ENCODE results near the gene PLPPR4.
A peak's percentile ranks its signal among the peaks of the same experiment; 100 is the strongest.
"Not testable (repeated sequence)": the region's sequence is repeated elsewhere in the genome, so short reads cannot be mapped to it uniquely, and the experiment has no call there.

PLPPR4 gene

DNA sequence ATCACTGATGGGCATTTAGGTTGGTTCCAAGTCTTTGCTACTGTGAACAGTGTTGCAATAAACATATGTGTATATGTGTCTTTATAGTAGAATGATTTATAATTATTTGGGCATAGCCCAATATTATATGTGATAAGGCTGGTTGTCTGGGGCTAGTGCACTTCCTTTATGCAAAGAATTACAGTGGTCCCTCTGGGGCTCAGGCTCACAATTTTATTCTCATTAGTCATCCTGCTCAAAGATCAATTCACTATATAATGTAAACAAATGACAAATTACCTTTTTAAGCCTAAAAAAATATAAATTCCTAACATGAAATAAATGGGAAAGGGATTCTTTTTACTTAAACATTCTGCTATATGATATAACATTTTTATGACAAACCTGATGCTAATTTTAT, 5.0 kb downstream of the PLPPR4 start:
- no peak for DNase-seq (ENCODE audit: low spot score)

DNA sequence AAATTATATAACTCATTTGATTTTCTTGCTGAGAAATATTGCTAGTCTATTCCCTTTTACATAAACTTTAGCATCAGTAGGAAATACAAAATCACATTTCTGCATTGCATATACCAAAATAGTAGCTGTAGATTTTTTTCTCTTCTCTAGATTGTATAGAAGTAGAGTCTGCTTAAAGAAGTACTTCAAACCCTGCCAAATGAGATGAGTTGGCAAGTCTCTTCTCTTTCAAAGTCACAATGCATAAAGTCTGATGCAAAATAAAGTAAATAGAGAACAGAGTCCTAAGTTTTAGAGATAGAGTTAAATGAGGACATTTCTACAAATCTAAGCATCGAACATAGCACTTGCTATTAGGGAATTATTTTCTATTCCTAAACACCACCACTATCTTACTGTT, 6.4 kb downstream of the PLPPR4 start:
- DNase-seq (ENCODE audit: low spot score): no peak

DNA sequence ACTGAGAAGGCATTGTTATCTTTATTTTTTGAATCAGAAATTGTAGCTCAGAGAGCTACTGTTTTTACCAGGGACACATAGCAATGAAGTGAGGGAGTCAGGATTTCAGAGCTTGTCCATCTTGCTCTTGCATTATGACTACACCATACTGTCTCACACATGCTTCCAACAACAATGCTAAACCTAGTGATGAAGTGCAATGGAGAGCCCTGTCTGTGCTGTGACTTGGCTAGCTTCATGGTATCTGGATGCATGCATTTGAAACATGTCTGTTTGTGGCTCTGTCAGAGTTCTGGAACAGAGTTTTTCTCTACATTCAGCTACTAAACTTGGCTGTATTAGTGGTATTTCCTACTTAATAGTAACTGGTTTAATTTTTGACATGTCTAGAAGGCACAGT, 7.0 kb downstream of the PLPPR4 start:
- no peak for DNase-seq (ENCODE audit: low spot score)

GRCh38 chr1:99277066-99277465, 12.8 kb downstream of the PLPPR4 start:
- DNase-seq (ENCODE audit: low spot score): no peak

GRCh38 chr1:99279525-99279924, 15.2 kb downstream of the PLPPR4 start:
- DNase-seq (ENCODE audit: low spot score): no peak

GRCh38 chr1:99281105-99281504, 16.8 kb downstream of the PLPPR4 start:
- DNase-seq (ENCODE audit: low spot score): no peak

DNA sequence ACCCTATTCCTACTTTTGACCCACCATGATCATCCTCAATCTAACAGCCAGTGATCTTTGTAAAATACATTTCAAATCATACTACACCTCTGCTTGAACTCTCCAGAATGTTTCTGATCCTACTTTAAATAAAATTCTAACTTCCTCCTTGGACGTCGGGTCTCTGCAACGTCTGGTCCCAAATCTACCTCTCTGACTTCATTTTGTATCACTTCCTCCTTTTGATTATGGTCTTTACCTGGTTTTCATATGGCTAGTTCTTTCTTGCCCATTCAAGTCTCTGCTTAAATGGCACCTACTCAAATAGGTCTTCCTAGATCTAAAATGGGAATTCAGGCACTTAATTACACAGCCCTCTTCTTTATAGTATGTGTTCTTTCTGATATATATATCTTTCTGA, 18.2 kb downstream of the PLPPR4 start:
- no peak for DNase-seq (ENCODE audit: low spot score)

DNA sequence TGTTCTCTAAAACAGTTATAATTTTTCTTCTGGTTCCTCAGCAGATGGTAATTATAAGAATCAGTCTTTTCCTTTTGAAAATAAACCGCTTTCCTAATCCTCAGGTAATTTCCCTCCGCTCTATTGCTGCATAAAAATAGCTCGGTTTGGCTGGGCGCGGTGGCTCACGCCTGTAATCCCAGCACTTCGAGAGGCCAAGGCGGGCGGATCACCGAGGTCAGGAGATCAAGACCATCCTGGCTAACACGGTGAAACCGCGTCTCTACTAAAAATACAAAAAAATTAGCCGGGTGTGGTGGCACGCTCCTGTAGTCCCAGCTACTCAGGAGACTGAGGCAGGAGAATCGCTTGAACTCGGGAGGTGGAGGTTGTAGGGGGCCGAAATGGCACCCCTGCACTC, 19.2 kb downstream of the PLPPR4 start:
- not testable (repeated sequence) for DNase-seq (ENCODE audit: low spot score)

- no peak for DNase-seq (ENCODE audit: low spot score)
These were observed 28.6 kb downstream of the PLPPR4 start for GRCh38 chr1:99292886-99293285.

GRCh38 chr1:99297923-99298322, 33.6 kb downstream of the PLPPR4 start:
- peak; percentile 26 for DNase-seq (ENCODE audit: low spot score)

DNA sequence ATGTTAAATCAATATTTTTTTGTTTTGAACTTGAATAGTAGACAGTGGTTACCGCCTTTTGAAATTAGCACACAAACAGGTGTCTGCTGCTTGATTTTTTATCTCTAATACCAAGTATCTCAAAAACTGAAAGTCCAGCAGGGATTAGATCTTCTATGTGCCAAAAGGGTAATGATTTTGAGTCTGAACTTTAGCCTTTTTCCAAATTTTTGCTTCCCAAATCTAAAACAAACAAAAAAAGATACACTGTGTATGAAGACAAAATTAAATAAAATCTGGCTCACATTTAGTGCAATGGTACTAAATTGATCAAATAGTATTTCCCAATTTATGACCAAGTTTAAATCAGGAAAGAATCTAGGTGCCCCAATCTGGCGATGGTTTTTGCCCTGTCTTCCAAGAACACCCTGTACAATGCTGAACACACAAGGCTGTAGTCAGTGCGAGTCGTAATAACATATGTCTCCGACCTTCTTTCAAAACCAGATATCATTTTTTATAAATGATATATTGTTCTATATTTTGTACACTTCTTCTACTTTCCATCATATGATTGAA, 40.5 kb downstream of the PLPPR4 start:
- DNase-seq (ENCODE audit: low spot score): no peak

DNA sequence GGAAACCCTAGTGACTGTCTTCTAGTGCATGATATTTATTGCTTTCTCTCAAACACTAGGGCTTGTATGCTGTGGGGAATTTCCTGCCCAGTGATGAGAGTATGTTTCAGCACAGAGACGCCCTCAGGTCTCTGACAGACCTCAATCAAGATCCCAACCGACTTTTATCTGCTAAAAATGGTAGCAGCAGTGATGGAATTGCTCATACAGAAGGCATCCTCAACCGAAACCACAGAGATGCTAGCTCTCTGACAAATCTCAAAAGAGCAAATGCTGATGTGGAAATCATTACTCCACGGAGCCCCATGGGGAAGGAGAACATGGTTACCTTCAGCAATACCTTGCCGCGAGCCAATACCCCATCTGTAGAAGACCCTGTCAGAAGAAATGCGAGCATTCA, 41.3 kb downstream of the PLPPR4 start:
- DNase-seq (ENCODE audit: low spot score): no peak

DNA sequence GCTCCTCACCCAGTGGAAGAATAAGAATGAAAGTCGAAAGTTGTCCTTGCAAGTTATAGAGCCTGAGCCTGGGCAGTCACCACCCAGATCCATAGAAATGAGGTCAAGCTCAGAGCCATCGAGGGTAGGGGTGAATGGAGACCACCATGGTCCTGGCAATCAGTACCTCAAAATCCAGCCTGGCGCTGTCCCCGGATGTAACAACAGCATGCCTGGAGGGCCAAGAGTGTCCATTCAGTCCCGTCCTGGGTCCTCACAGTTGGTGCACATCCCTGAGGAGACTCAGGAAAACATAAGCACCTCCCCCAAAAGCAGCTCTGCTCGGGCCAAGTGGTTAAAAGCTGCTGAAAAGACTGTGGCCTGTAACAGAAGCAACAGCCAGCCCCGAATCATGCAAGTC, 41.8 kb downstream of the PLPPR4 start:
- DNase-seq (ENCODE audit: low spot score): no peak

DNA sequence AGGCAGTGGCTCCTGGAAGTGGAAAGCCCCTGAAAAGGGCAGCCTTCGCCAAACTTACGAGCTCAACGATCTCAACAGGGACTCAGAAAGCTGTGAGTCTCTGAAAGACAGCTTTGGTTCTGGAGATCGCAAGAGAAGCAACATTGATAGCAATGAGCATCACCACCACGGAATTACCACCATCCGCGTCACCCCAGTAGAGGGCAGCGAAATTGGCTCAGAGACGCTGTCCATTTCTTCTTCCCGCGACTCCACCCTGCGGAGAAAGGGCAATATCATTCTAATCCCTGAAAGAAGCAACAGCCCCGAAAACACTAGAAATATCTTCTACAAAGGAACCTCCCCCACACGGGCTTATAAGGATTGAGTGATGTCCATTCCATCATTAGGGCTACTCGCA, 42.4 kb downstream of the PLPPR4 start:
- DNase-seq (ENCODE audit: low spot score): no peak

GRCh38 chr1:99315305-99315704, 51.0 kb downstream of the PLPPR4 start:
- DNase-seq (ENCODE audit: low spot score): no peak

DNA sequence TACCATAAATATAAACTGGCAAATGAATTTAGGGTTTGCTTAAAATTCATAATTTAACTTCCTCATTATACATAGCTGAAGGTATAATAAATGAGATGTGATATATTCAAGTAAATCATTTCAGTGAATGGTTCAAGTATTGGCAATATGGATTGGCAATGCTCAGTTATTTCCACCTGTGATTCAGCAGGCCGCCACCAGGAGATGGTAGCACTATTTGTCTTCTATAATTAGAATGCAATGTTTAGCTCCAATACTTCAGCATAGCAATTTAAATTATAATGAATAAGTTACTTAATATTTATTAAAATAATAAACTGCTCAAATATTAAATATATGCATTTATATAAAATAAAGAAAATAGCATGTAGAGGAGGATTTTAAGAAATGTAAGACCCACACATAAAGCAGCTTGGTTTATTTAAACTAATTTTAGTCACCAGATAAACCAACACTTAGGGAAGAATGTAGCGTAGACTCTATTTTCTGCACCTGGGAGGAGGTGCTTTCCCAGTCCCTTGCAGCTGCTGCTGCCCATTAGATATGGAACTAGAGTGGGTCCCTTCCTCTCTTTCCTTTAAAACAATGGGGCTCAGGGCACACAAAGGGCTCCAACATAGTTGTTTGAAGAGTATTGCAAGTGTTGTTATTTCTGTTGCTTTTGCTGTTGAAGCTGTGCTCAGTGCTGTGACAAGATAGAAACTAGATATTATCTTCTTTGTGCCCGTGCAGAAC, 62.1 kb downstream of the PLPPR4 start:
- no peak for DNase-seq (ENCODE audit: low spot score)

DNA sequence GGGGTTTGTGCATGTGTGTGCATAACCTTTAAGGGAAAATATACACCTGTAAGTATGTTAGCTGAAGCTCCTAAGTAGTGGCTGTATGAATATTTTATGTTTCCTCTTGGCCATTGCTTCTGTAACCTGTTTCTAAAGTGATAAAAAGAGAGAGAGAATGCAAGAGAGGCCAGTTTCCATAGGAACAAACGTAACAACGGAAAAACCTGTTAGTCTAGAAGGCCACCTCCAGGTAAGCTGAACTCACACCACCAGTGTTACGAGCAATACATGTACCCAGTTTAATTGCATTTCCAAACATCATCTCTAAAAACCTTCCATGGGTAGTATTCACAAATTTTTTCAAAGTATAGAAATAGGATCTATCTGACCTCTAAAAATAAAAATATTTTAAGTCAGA, 63.1 kb downstream of the PLPPR4 start:
- no peak for DNase-seq (ENCODE audit: low spot score)

DNA sequence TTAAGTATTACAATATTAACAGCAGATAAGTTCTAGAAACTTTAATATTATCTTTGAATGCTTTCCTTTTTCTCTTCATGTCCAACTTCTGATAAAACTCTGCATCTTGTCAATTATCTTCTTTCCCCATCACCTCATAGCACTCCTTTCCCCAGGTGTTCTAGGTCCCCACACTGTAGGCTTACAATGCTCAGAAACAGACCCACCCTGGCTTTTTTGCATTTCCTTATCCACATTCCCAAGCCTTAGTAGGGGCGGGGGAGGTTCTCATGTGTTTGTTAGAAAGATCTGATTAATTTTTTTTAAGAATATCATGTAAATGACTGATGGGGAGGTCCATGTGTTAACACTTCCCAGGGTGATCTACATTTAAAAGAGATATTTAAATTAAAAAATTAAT, 63.9 kb downstream of the PLPPR4 start:
- no peak for DNase-seq (ENCODE audit: low spot score)

DNA sequence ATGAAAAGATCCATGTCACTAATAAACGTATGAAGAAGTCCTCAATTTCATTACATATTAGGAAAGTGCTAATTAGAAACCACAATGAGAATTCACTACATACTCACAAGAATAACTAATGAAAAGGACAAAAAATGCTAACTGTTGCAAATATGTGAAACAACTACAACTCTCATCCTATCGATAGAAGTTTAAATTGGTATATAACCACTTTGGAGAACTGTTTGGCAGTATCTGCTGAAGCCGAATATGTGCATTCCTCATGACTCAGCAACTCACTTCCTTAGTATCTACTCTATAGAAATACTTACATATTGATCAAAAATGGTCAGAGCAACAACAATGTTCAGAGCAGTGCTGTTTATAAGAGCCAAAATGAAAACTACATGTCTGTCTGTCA, 66.8 kb downstream of the PLPPR4 start:
- no peak for DNase-seq (ENCODE audit: low spot score)

- DNase-seq (ENCODE audit: low spot score): no peak
These were observed 67.3 kb downstream of the PLPPR4 start for GRCh38 chr1:99331636-99332035.

GRCh38 chr1:99332561-99332960, 68.3 kb downstream of the PLPPR4 start:
- no peak for DNase-seq (ENCODE audit: low spot score)

DNA sequence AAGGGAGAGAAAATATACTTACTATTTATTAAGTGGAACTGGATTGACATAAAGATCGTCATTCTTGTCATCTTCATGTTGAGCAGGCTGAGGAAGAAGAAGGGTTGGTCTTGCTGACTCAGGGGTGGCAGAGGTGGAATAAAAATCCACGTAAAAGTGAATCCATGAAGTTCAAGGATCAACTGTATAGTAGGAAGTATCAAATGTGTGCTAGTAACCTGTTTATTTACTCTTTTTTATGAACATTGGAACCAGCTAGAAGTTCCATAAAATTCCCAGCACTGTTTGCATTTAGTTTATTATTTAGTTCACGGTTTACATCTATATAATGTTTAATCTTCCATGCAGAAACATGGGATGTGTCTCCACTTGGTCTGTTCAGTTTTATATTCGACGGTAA, 70.7 kb downstream of the PLPPR4 start:
- DNase-seq (ENCODE audit: low spot score): no peak

GRCh38 chr1:99347041-99347684, 82.9 kb downstream of the PLPPR4 start:
- DNase-seq (ENCODE audit: low spot score): no peak

All from RKO (cell line).